Spleen (tissue), 7 donors: Measurements from ENCODE around the gene SLC20A1.

Source experiments
- POLR2AphosphoS5 ChIP-seq, 3 donors: sonication (generic); formaldehyde crosslinking; IDR thresholded peaks; one replicate each; pipeline ENCODE4 v1.5.1; 2017; ENCODE audit warnings: antibody characterized with exemption in 3 of 3
- TF ChIP-seq, protein P1 (sequence below), 11 experiments: fragments of 200-600 bp in 7 of 11; fragments of 450-650 bp in 4 of 11; sonication (generic) in 4 of 11; IDR thresholded peaks in 8 of 11; conservative IDR thresholded peaks in 3 of 11; 1 replicate in 7 of 11; 2 replicates in 4 of 11; pipeline versions ENCODE4 v1.4.0 to v1.8.0; 2016 to 2021; ENCODE audit warnings: antibody characterized with exemption in 11 of 11, inconsistent platforms in 4 of 11, mild to moderate bottlenecking in 1 of 11
- donor health status: DM: no; HTN: no; CAD: no; lungs with moderate emphysema.
- donor health status: DM: no; HTN: no; CAD: no.
- donor health status: DM: no; HTN: no; CAD: no.

DNA sequence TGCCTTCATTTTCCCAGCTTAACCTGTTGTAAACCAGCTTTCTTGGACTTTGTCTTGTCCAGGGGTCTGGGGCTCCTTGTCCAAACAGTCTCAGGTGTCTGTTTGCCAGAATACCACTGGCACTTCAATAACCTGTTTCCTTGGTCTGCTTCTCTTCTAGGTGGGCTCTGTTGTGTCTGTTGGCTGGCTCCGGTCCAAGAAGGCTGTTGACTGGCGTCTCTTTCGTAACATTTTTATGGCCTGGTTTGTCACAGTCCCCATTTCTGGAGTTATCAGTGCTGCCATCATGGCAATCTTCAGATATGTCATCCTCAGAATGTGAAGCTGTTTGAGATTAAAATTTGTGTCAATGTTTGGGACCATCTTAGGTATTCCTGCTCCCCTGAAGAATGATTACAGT lies 17.0 kb downstream of the SLC20A1 start:
- TF ChIP-seq, protein P1, sequence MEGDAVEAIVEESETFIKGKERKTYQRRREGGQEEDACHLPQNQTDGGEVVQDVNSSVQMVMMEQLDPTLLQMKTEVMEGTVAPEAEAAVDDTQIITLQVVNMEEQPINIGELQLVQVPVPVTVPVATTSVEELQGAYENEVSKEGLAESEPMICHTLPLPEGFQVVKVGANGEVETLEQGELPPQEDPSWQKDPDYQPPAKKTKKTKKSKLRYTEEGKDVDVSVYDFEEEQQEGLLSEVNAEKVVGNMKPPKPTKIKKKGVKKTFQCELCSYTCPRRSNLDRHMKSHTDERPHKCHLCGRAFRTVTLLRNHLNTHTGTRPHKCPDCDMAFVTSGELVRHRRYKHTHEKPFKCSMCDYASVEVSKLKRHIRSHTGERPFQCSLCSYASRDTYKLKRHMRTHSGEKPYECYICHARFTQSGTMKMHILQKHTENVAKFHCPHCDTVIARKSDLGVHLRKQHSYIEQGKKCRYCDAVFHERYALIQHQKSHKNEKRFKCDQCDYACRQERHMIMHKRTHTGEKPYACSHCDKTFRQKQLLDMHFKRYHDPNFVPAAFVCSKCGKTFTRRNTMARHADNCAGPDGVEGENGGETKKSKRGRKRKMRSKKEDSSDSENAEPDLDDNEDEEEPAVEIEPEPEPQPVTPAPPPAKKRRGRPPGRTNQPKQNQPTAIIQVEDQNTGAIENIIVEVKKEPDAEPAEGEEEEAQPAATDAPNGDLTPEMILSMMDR (IDR thresholded peaks at IDR 0.05 in 8 of 11, conservative IDR thresholded peaks at IDR 0.05 in 3 of 11) = no peak
- TF ChIP-seq POLR2AphosphoS5 (IDR thresholded peaks at IDR 0.05) = no peak
